ENCODE results near the gene SEC14L3.

The SEC14L3 gene

GRCh38 chr22:30421695-30422480 lies 49.9 kb downstream of the SEC14L3 start:
- no peak for DNase-seq

- no peak for DNase-seq
Measured at GRCh38 chr22:30420347-30421125, 51.3 kb downstream of the SEC14L3 start.

GRCh38 chr22:30416837-30417236 lies 55.0 kb downstream of the SEC14L3 start:
- no peak for DNase-seq

GRCh38 chr22:30416403-30416802 lies 55.4 kb downstream of the SEC14L3 start:
- no peak for DNase-seq

GRCh38 chr22:30414525-30415047 lies 57.2 kb downstream of the SEC14L3 start:
- DNase-seq = no peak

GRCh38 chr22:30413745-30414524 lies 57.9 kb downstream of the SEC14L3 start:
- DNase-seq = no peak

- no peak for DNase-seq
Measured at GRCh38 chr22:30413001-30413400, 58.8 kb downstream of the SEC14L3 start.

GRCh38 chr22:30411780-30412179 lies 60.0 kb downstream of the SEC14L3 start:
- DNase-seq = no peak

Measured in T-helper 9 cell (primary cell).